Epithelial cell of esophagus (primary cell): Measurements from ENCODE around the gene SUGP2.
A peak's percentile ranks its signal among the peaks of the same experiment; 100 is the strongest.

ENCODE experiments used
- DNase-seq: peaks from one replicate; pipeline ENCODE4 v3.0.0; 2010; ENCODE audit warnings: low read depth
- H3K4me3 ChIP-seq: 2 replicates; pipeline ENCODE4 v1.5.1; 2011; ENCODE audit warnings: mild to moderate bottlenecking, low read length, control low read depth
- TF ChIP-seq, protein P1 (sequence below): IDR thresholded peaks from 2 replicates; pipeline ENCODE4 v1.5.1; 2011; ENCODE audit warnings: low read depth, mild to moderate bottlenecking, low read length, control low read depth, inconsistent platforms; ENCODE audit not compliant: insufficient read depth; ENCODE audit errors: missing control alignments

The SUGP2 gene

DNA sequence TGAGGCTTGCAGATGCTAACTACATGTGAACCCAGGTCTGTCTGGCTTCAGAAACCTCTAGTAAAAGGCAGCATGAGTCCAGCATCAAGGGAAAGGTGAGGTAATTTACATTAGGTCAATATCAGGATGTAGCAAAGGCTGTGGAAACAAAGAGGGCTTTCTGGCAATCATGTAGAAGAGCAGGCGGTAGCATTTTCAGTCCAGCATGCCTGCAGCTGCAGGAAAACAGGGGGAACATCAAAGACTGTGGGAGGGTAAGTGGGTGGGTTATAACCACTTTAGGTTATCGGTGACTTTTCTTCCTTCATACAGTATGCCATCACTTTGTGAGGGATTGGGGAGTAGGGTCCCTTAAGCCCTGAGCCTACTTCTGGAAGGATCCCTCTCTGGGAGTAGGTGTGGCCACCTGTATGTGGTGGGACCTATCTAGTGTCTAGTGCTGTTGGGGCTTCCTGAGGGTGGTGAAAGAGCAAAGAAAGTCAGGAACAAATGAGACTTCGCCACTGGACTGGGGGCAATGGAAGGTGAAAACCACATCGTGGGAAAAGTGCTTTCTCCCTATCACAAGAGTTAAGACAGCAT lies 10.8 kb downstream of the SUGP2 start:
- DNase-seq: no peak
- no peak overlapping the region for H3K4me3 ChIP-seq

DNA sequence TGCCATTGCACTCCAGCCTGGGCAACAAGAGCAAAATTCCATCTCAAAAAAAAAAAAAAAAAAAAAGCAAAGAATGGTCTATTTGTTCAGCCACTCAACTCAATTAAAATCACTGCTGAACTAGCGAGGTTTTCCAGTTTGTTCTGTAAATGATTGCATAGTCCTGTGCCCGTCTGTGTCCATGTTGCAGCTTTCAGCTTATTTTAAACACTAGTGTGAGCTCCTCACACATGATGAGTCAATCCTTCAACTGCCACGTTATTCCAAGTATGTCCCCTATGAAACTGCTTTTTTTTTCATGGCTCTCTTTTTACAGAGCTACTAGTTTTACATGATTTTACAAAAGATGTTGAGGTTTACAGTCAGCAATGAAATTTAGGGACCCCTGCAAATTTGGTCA lies 12.2 kb downstream of the SUGP2 start:
- DNase-seq: peak; percentile 13
- no peak overlapping the region for H3K4me3 ChIP-seq
- TF ChIP-seq, protein P1, sequence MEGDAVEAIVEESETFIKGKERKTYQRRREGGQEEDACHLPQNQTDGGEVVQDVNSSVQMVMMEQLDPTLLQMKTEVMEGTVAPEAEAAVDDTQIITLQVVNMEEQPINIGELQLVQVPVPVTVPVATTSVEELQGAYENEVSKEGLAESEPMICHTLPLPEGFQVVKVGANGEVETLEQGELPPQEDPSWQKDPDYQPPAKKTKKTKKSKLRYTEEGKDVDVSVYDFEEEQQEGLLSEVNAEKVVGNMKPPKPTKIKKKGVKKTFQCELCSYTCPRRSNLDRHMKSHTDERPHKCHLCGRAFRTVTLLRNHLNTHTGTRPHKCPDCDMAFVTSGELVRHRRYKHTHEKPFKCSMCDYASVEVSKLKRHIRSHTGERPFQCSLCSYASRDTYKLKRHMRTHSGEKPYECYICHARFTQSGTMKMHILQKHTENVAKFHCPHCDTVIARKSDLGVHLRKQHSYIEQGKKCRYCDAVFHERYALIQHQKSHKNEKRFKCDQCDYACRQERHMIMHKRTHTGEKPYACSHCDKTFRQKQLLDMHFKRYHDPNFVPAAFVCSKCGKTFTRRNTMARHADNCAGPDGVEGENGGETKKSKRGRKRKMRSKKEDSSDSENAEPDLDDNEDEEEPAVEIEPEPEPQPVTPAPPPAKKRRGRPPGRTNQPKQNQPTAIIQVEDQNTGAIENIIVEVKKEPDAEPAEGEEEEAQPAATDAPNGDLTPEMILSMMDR: no peak

More for the DNA sequence above, 10.8 kb downstream of the SUGP2 start:
- TF ChIP-seq, protein P1: no peak

DNA sequence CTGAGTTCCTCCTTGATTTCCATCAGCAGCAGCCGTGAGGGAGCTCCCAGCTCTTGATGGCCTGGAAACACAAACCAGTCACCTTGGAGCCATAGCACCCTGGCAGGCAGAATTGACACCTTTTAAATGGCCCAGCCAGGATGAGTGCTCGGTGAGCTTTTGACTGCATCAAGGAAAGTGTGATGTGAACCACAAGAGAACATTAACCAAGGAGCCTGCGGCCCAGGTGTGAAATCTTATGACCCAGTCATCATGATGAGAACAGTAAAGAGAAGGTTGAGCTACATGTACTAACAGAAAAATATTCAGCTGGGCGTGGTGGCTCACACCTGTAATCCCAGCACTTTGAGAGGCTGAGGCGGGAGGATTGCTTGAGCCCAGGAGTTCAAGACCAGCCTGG lies 22.8 kb downstream of the SUGP2 start:
- DNase-seq: no peak
- TF ChIP-seq, protein P1: no peak
- no peak overlapping the region for H3K4me3 ChIP-seq

DNA sequence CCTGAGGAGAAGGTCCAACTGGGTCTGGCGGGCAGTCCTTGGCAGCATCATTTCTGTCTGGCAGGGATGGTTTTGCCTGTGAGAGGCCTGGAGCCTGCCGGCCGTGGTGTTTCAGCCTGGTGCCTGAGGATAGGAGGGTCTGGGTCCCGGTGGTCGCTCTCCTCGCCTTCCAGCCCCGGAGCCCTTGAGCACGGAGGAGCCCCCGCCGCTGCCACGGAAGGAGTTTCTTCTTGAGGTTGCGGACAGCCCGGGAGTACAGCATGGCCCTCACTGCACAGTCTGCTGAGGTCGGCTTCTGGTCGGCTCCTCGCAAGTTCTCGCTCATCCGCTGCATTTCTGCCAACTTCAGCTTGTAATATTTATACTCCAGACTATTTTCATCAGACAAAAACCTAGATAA lies 23.4 kb downstream of the SUGP2 start:
- TF ChIP-seq, protein P1: no peak
- H3K4me3 ChIP-seq: no peak overlapping the region
- DNase-seq: no peak

DNA sequence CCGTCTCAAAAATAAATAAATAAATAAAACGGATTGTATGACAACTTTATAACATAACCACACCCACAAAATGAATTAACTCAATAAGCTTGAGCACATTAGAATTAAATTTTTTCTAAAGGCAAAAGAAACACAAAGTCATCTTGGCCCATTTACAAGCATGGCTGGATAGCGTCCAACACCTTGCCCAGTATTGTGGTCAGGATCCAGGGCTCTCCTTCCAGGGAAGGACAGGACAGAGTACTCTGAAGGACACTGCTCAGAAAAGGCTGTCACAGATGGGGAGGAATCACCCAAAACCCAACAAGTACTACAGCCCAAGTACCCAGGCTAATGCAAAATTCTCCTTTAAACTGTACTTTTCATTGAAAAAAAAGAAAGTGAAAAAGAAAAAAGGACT lies 27.1 kb downstream of the SUGP2 start:
- DNase-seq: no peak
- TF ChIP-seq, protein P1: no peak

DNA sequence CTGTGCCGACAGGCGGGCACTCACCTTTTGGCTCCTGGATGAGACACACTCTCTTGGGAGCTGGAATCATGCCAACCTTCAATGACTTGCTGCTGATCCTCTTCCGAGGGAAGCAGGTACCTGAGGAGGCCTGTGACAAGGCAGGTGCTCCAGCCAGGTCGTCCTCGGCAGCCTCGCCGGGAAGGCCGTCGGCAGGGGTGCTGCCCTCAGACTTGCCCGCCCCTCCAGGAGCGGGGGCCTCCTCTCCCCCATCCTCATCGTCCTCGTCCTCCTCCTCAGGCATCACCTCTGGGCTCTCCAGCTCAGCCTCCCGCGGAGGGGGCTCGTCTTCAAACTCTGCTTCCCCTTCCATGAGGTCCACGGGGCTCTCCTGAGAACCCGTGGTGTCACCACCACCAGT lies 29.2 kb downstream of the SUGP2 start:
- DNase-seq: no peak
- TF ChIP-seq, protein P1: no peak
- no peak overlapping the region for H3K4me3 ChIP-seq

More for the DNA sequence above, 27.1 kb downstream of the SUGP2 start:
- no peak overlapping the region for H3K4me3 ChIP-seq
